Smooth muscle cell (in vitro differentiated cells): ENCODE results near the gene NUP88. TPM values are rescaled to one million over a fixed set of nuclear protein-coding genes. Genes with fewer than 3 reads are reported as not detected.
"Not testable (repeated sequence)": the region's sequence is repeated elsewhere in the genome, so short reads cannot be mapped to it uniquely, and the experiment has no call there.

ENCODE experiments used
- DNase-seq: peaks from one replicate; lab custom pipeline; 2025; ENCODE audit not compliant: unreplicated experiment; lab: John Stamatoyannopoulos, UW
- H2AFZ ChIP-seq: fragments of 200-600 bp; sonication (generic); 2 replicates; pipeline ENCODE4 v1.6.0; 2016; ENCODE audit warnings: antibody characterized with exemption, low read depth, mild to moderate bottlenecking
- H3F3A ChIP-seq: fragments of 200-600 bp; sonication (generic); 2 replicates; pipeline ENCODE4 v1.6.0; 2017; ENCODE audit warnings: antibody characterized with exemption, low read depth
- H3K27ac ChIP-seq: fragments of 200-600 bp; sonication (generic); 2 replicates; pipeline ENCODE4 v1.5.1; 2016; ENCODE audit warnings: low read depth, mild to moderate bottlenecking
- H3K27me3 ChIP-seq: fragments of 200-600 bp; sonication (generic); 2 replicates; pipeline ENCODE4 v1.6.1; 2016; ENCODE audit warnings: low read depth, mild to moderate bottlenecking
- H3K36me3 ChIP-seq: fragments of 200-600 bp; sonication (generic); 2 replicates; pipeline ENCODE4 v1.5.1; 2016; ENCODE audit warnings: low read depth
- H3K4me1 ChIP-seq: fragments of 200-600 bp; sonication (generic); 2 replicates; pipeline ENCODE4 v1.5.1; 2016; ENCODE audit warnings: low read depth
- H3K4me2 ChIP-seq: fragments of 200-600 bp; sonication (generic); 2 replicates; pipeline ENCODE4 v1.6.0; 2016; ENCODE audit warnings: mild to moderate bottlenecking
- H3K4me3 ChIP-seq: fragments of 200-600 bp; sonication (generic); 2 replicates; pipeline ENCODE4 v1.5.1; 2016; ENCODE audit warnings: mild to moderate bottlenecking
- H3K79me2 ChIP-seq: fragments of 200-600 bp; sonication (generic); 2 replicates; pipeline ENCODE4 v1.6.0; 2016; ENCODE audit warnings: low read depth, mild to moderate bottlenecking
- H3K9ac ChIP-seq: fragments of 200-600 bp; sonication (generic); 2 replicates; pipeline ENCODE4 v1.6.0; 2016; ENCODE audit warnings: low read depth
- H3K9me3 ChIP-seq: fragments of 200-600 bp; sonication (generic); replicated peaks from 2 replicates; pipeline ENCODE4 v1.5.1; 2016; ENCODE audit warnings: low read depth
- H4K20me1 ChIP-seq: fragments of 200-600 bp; sonication (generic); 2 replicates; pipeline ENCODE4 v1.6.0; 2016; ENCODE audit warnings: low read depth
- CTCF ChIP-seq: fragments of 200-600 bp; sonication (generic); IDR thresholded peaks from 2 replicates; pipeline ENCODE4 v1.5.1; 2017; ENCODE audit warnings: borderline replicate concordance, mild to moderate bottlenecking, antibody characterized with exemption; ENCODE audit not compliant: insufficient read depth, poor library complexity, severe bottlenecking
- WGBS: methylation state at CpG from one replicate; pipeline ENCODE4 v1.1.7; 2016; ENCODE audit warnings: low lambda C conversion rate; 5-methylcytosine and 5-hydroxymethylcytosine counted together
- polyA plus RNA-seq: library from polyadenylated mRNA; unstranded; fragments of >200 nt; fragmentation: Nextera tagmentation; extraction: Ambion mirVana; gene quantifications from 2 replicates; pipeline ENCODE4 v1.2.1, GENCODE V29; 2016
- total RNA-seq: library from RNA; depleted of rRNA; stranded (reverse); fragments of >200 nt; gene quantifications from 2 replicates; pipeline ENCODE4 v1.2.3, GENCODE V29; 2014

The NUP88 gene
- total and polyA plus RNA-seq, 2 experiments from 2014 or later, result 31.2 to 47.4 TPM

GRCh38 chr17:5443728-5444127 is 24.3 kb upstream of the NUP88 start:
- no peak for TF ChIP-seq CTCF
- H3K4me2 ChIP-seq, result no peak overlapping the region
- H3K4me3 ChIP-seq, result no peak overlapping the region
- no peak overlapping the region for H2AFZ ChIP-seq
- H3K9me3 ChIP-seq, result no peaks in the 10 kb centered on the region
- no peak overlapping the region for H3K27ac ChIP-seq
- H3K4me1 ChIP-seq, result no peaks in the 10 kb centered on the region
- H3K36me3 ChIP-seq, result peaks cover 17% of the 10 kb centered on the region
- WGBS, result 94% methylated on average over 6 of the region's 6 CpGs
- no peak overlapping the region for H3K9ac ChIP-seq
- H3F3A ChIP-seq, result no peaks in the 10 kb centered on the region
- H3K79me2 ChIP-seq, result peaks cover 2% of the 10 kb centered on the region
- no peak for DNase-seq
- H3K27me3 ChIP-seq, result no peaks in the 10 kb centered on the region
- H4K20me1 ChIP-seq, result no peaks in the 10 kb centered on the region

GRCh38 chr17:5439446-5439764 is 19.9 kb upstream of the NUP88 start:
- 68% methylated on average over 1 of the region's 1 CpG for WGBS
- peak overlapping the region; percentile 26 for H3K27ac ChIP-seq

GRCh38 chr17:5438716-5439445 is 19.4 kb upstream of the NUP88 start, which contains the start of gene C1QBP:
C1QBP (minus strand) TSS chr17:5439155; CDS start chr17:5439073, 82 bp downstream.
- H3K36me3 ChIP-seq, result peaks cover 3% of the 10 kb centered on the region
- 2% methylated on average over 73 of the region's 75 CpGs for WGBS
- no peaks in the 10 kb centered on the region for H3K9me3 ChIP-seq
- H3K9ac ChIP-seq, result peak within 1 kb of the TSS; percentile 75
- peaks cover 31% of the 10 kb centered on the region for H3K79me2 ChIP-seq
- peak within 1 kb of the TSS; percentile 95 for H3K4me2 ChIP-seq
- H3F3A ChIP-seq, result no peaks in the 10 kb centered on the region
- H3K27me3 ChIP-seq, result no peaks in the 10 kb centered on the region
- peak within 1 kb of the TSS; percentile 92 for H2AFZ ChIP-seq
- peak within 1 kb of the TSS; percentile 93 for H3K4me3 ChIP-seq
- peaks cover 8% of the 10 kb centered on the region for H3K4me1 ChIP-seq
- peak; percentile 79 for DNase-seq
- H3K27ac ChIP-seq, result peak within 1 kb of the TSS; percentile 53
- peak; percentile 96 for TF ChIP-seq CTCF
- H4K20me1 ChIP-seq, result no peaks in the 10 kb centered on the region

More at GRCh38 chr17:5439446-5439764, 19.9 kb upstream of the NUP88 start:
- Histone ChIP-seq H3K4me2 (peak overlapping the region; percentile 95), H3K27me3 (no peaks in the 10 kb centered on the region), H2AFZ (peak overlapping the region; percentile 87), H3K36me3 (peaks cover 5% of the 10 kb centered on the region), H3K9ac (peak overlapping the region; percentile 44), H3K79me2 (peaks cover 31% of the 10 kb centered on the region), H3K4me3 (peak overlapping the region; percentile 93), H3F3A (no peaks in the 10 kb centered on the region), H3K4me1 (peaks cover 8% of the 10 kb centered on the region), H3K9me3 (no peaks in the 10 kb centered on the region), H4K20me1 (no peaks in the 10 kb centered on the region)
- TF ChIP-seq CTCF, result no peak
- DNase-seq, result no peak

- DNase-seq, result no peak
- no peak for TF ChIP-seq CTCF
- Histone ChIP-seq H3K36me3 (peaks cover 9% of the 10 kb centered on the region), H3K9me3 (no peaks in the 10 kb centered on the region), H3K4me2 (peak overlapping the region; percentile 95), H3F3A (peaks cover 8% of the 10 kb centered on the region), H2AFZ (peak overlapping the region; percentile 92), H3K4me1 (peaks cover 8% of the 10 kb centered on the region), H4K20me1 (no peaks in the 10 kb centered on the region), H3K27ac (peak overlapping the region; percentile 53), H3K9ac (peak overlapping the region; percentile 75), H3K27me3 (no peaks in the 10 kb centered on the region), H3K79me2 (peaks cover 31% of the 10 kb centered on the region), H3K4me3 (peak overlapping the region; percentile 93)
- 72% methylated on average over 5 of the region's 5 CpGs for WGBS
Observed at GRCh38 chr17:5437721-5438317, 18.4 kb upstream of the NUP88 start.

GRCh38 chr17:5435781-5436315 is 16.4 kb upstream of the NUP88 start:
- not testable (repeated sequence) for H3K4me1 ChIP-seq, H3K9ac ChIP-seq, H3K4me3 ChIP-seq, H2AFZ ChIP-seq, H4K20me1 ChIP-seq, H3K4me2 ChIP-seq, DNase-seq, H3K27me3 ChIP-seq, H3K9me3 ChIP-seq
- Histone ChIP-seq H3K36me3 (peaks cover 14% of the 10 kb centered on the region), H3K79me2 (peaks cover 31% of the 10 kb centered on the region), H3F3A (peaks cover 16% of the 10 kb centered on the region), H3K27ac (peak overlapping the region; percentile 2)
- 97% methylated on average over 12 of the region's 12 CpGs for WGBS
